H1 (cell line): ENCODE results near the gene PDE4C. TPM values are rescaled to one million over a fixed set of nuclear protein-coding genes. Genes with fewer than 3 reads are reported as not detected.

Source experiments
- E2F6 ChIP-seq: IDR thresholded peaks from 2 replicates; pipeline ENCODE4 v1.6.1; 2012; ENCODE audit warnings: inconsistent platforms
- GTF2F1 ChIP-seq: IDR thresholded peaks from 2 replicates; pipeline ENCODE4 v1.6.1; 2012; ENCODE audit warnings: low read depth, low read length, improper control_type of control experiment, borderline replicate concordance
- TBP ChIP-seq: IDR thresholded peaks from 2 replicates; pipeline ENCODE4 v1.6.1; 2011; ENCODE audit warnings: low read depth, low read length, improper control_type of control experiment
- polyA plus RNA-seq, 7 experiments: library from polyadenylated mRNA; depleted of rRNA in 3 of 7; stranded (reverse) in 5 of 7; unstranded in 2 of 7; fragments of >200 nt in 5 of 7; fragments of 200-250 nt in 2 of 7; gene quantifications; 1 replicate in 5 of 7; 2 replicates in 1 of 7; 4 replicates in 1 of 7; pipeline versions ENCODE4 v1.2.1 to v1.2.3, GENCODE V29; 2011 to 2013; ENCODE audit warnings: missing spikeins in 2 of 7, mixed read lengths in 2 of 7
- total RNA-seq: library from RNA; stranded (reverse); fragmentation: NEBNext Ultra II Directional; extraction: Animal tissue kit (Norgen Biotek cat#: 25700); gene quantifications from 2 replicates; pipeline ENCODE4 v1.2.1, GENCODE V29; 2021

The PDE4C gene
- total and polyA plus RNA-seq, 2 of the 8 experiments (the other 6 are each of a cell fraction or from before 2014, with no cell fraction given), result 2.7 to 3.1 TPM

- TF ChIP-seq GTF2F1 (no peak), TBP (no peak), E2F6 (no peak)
Measured at GRCh38 chr19:18185538-18185937, 40.7 kb downstream of the PDE4C start (continued).
